HG02759 (cell line): Measurements from ENCODE around the gene LRRC3.

Experiments used
- ATAC-seq: cut with Tn5 transposase; IDR thresholded peaks from one replicate; pipeline ENCODE4 v1.9.1; 2021; ENCODE audit warnings: mild to moderate bottlenecking, moderate library complexity; ENCODE audit not compliant: unreplicated experiment

LRRC3 gene

GRCh38 chr21:44423941-44424607, 31.2 kb upstream of the LRRC3 start:
- ATAC-seq = no peak

- no peak for ATAC-seq
Measured at GRCh38 chr21:44424608-44425306, 30.6 kb upstream of the LRRC3 start.

DNA sequence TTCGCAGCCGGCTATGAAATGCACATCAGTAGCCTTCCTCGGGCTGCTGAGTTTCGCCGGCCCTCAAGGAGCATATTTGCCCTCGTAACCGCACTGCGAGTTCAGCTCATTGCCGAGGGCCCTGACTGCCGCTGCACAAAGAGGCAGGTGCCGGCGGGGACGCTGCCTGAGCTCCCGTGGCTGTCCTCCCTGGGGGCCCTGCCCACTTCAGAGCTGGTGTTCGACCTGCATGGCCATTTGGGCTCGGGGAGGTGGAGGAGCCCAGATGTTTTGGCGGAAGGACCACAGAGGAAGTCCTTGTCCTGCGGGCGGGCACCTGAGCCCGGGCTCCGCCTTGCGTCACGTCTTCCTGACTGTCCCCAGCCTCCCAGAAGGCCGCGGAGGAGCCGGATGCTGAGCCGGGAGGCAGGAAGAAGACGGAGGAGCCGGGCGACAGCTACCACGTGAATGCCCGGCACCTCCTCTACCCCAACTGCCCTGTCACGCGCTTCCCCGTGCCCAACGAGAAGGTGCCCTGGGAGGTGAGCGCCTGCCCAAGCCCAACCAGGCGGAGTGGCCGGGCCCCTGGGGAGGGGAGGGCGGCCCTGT, 29.9 kb upstream of the LRRC3 start:
- ATAC-seq = no peak

DNA sequence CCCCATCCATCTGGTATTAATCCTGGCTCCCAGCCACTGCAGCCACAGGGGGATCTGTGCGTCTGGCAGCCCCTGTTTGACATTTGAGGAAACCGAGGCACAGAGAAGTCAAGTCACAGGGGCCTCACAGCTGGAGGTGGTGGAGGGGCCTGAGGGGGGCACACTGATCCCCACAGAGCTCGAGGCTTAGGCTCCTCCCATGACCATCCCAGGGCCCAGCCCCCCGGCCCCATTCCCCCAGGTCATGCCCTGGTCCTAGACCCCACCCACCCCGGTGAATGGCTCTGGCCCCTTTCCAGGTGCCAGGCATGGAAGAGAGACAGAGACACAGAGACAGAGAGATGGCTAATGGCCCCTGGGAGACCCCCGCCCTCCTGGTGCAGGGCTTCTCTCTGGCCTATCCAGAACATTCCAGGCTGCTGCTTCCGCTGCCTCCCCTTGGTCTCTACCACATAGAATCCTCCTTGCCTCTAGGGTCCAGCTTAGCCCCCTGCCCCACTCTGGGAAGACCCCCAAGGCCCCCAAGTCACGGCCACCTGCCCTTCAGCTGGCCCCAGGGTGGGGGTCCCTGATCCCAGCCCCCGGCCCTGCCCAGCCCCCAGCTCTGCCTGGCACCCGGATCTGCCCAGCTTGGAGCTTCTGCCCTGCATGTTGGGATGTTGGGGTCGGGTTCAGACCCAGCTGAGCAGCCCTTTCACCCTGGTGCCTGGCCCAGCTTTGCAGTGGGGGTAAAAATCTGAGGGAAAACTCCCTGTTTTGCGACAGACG, 29.2 kb upstream of the LRRC3 start:
- no peak for ATAC-seq

GRCh38 chr21:44426663-44427191, 28.6 kb upstream of the LRRC3 start:
- no peak for ATAC-seq

DNA sequence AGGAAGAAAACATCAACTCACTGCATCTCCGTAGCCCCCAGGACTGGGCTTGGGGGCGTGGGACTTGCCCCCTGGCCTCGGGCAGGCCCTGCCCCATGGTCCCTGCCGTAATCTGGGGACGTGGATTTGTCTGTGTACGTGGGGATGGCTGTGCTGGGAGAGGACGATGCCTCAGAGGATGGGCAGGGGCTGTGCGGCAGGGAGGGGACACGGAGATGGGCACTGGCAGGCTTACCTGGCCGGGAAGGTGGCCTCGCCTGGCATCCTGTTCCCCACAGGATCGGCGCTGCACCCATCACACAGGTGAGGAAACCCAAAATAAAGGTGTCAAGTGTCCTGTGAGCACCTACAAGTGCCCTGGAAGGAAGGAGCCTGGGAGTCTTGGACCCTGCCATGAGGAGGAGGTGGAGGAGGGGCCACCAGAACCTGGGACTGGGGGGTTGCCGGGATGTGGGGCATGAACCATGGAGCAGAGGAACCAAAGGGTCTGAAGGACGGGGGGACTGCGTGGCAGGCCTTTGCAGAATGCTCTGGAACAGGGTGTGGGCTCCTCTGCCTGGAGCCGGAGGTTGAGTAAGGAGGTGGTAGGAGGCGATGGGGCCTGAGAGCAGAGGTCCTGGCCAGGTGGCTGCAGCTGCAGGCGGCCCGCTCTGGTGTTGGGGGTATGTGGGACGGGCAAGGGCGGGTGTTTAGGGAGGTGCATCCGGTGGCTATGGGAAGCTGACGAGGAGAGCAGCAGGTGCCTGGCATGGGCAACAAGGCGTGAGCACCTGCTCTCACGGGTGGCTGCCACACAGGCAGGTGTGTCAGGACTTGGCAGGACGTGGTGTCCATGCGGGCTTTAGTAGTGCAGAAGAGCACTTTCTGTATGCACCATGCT, 27.8 kb upstream of the LRRC3 start:
- ATAC-seq = no peak

DNA sequence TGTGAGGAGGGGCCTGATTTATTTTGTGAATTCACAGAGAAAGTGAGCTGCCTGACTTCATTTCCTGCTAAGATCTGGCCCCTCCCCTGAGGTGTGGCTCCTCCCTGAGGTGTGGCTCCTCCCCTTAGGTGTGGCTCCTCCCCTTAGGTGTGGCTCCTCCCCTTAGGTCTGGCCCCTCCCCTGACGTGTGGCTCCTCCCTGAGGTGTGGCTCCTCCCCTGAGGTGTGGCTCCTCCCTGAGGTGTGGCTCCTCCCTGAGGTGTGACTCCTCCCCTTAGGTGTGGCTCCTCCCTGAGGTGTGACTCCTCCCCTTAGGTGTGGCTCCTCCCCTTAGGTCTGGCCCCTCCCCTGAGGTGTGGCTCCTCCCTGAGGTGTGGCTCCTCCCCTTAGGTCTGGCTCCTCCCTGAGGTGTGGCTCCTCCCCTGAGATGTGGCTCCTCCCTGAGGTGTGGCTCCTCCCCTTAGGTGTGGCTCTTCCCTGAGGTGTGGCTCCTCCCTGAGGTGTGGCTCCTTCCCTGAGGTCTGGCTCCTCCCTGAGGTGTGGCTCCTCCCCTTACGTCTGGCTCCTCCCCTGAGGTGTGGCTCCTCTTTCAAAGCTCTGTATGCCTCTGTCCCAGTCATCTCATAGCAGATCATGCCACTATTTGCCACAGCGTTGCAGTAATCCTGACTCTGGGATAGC, 26.9 kb upstream of the LRRC3 start:
- no peak for ATAC-seq

- ATAC-seq = no peak
Measured at GRCh38 chr21:44429894-44430293, 25.4 kb upstream of the LRRC3 start.

- no peak for ATAC-seq
Measured at GRCh38 chr21:44431300-44431699, 24.0 kb upstream of the LRRC3 start.

DNA sequence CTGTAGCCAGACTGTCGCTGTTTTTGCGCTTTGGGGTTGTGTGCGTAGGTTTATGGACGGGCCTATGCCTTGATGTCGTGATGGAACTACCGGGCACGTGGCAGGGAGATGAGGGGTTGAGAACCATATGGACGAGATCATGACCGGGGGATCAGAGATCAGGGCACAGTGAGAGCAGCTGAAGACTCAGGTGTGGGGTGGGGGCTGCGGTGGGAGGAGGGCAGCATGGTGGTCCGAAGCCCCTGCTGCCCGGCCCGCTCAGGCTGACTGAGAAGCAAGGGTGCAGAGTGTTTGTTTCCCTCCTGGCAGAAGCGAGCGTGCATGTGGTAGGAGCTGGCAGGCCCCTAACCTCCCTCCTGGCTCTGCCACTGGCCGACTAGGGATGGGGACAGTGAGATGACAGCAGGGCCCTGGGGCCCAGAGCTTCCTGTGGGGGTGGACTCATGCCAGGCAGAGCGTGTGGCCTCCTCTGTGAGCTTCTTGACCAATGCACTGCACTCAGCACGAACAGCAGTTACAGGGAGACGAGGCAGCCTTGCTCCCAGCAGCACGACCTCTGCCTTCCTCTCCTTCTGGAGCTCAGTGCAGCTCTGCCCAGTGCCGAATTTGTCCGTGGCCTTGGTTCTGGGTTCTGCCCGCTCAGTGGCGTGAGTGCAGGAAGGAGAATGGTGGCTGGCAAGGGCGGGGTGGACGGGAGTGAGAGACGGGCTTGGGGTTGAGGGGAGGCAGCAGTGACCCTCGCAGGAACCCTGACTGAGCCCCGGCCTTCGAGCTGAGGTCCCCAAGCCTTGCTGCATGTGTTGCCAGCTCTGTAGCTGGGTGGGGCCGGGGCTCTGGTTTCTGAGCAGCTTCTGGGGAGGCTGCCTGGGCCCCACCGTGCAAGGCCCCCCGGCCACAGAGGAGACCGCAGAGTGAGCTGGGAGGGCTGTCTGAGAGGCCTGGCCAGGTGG, 22.2 kb upstream of the LRRC3 start:
- ATAC-seq = no peak

GRCh38 chr21:44433791-44434567, 21.3 kb upstream of the LRRC3 start:
- no peak for ATAC-seq

DNA sequence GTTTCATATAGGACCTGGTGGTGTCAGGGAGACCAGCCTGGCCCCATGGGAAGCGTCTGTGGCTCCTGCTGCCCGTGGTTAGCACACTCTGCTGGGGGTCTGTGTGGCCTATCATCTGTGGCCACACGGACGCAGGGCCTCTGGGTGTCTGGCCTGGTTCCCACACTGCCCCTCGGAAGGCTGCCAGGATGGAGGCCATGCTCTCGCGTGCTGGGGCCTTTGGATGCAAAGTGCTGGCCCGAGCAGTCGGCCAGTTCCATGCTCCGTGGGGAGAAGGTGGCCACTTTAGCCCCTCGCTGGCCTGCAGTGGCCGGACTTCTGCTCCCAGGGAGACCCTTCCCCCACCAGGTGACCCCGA, 20.8 kb upstream of the LRRC3 start:
- no peak for ATAC-seq

DNA sequence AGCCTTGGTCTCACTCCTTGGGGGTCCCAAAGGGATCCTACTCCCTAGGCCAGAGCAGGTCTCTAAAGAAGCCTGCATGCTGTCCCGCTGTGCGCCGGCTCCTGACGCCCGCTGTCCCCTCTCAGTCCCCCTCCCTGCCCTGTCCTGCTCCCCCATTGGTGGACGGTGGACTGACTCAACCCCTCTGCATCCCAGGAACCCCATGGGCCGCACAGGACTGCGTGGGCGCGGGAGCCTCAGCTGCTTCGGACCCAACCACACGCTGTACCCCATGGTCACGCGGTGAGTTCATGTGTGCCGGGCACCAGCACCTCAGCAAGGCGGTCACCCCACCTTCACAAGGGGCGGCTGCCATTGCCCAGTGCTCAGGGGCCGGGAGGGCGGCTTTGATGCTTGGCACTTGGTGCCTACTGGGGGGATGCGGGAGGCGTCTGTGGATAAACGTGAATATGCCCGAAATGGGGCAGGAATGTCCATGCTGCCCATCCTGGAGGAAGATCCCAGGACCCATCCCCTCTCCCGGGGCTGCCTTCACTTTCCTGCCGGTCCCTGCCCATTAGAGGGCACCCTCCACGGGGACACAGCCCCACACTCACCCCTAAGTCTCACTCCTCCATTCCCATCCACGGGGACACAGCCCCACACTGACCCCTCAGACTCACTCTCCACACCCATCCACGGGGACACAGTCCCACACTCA, 20.2 kb upstream of the LRRC3 start:
- no peak for ATAC-seq

DNA sequence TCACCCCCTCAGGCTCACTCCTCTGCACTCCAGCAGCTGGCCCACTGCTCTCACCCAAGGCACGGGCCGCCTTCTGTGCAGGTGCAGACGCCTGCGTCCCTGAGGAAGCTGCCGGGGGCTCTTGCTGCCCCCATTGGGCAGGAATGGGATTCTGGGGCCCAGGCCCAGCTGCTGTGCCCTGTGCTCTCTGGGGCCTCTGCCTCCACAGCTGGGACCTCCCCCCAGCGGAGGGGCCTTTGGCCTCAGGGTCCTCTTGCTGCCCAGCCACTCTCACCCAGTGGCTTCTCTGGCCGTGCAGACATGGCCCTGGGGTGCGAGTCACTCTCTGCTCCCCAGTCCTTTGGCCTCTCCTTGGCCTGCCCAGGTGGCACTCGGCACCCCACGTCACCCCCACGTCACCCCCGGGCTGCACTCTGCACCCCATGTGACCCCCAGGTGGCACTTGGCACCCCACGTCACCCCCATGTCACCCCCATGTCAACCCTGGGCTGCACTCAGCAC, 19.1 kb upstream of the LRRC3 start:
- ATAC-seq = no peak

DNA sequence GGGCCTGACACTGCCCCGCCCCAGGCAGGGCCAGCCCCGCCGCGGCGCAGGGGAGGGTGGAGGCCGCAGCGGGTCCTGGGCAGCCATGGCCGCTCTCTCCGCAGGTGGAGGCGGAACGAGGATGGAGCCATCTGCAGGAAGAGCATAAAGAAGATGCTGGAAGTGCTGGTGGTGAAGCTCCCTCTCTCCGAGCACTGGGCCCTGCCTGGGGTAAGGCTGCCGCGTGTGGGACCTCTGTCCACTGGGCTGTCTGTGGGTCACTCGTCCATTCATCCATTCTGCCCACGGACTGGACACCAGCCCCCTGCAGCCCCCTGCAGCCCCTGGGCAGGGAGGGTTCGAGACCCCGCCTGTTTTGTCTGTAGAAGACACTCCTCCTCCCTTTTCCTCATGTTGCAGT, 18.4 kb upstream of the LRRC3 start:
- ATAC-seq = no peak

- ATAC-seq = no peak
Measured at GRCh38 chr21:44437371-44437695, 18.0 kb upstream of the LRRC3 start.

DNA sequence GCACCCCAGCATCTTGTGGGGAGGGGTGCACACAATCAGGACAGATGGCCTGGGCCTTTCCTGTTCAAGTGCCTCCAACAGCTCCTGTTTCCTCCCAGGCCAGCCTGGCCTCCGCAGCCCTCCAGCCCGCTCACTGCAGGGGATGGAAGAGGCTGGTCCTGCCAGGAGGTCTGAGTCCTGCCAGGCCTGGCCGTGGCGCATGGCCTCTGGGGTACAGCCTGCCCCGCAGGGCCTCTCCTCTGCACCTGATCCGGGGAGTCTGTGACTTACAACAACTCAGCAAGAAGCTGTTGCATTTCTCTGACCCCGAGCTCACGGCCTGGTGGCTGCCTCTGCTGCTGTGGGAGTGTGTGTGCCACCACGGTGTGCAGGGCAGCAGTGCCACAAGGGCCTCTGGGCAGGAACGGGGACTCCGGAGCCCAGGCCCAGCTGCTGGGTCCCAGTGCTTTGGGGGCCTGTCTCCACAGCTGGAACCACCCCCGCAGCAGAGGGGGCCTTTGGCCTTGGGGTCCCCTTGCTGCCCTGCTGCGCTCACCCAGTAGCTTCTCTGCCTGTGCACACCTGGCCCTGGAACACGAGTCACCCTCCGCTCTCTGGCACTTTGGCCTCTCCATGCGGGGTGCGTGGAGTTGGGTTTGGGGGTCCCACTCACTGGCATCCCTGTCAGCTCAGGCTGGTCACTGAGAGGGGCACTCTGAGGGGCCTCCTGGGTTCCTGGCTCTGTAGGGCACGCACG, 17.4 kb upstream of the LRRC3 start:
- no peak for ATAC-seq
